ENCODE results near the gene SLC16A4. TPM values are rescaled to one million over a fixed set of nuclear protein-coding genes. Genes with fewer than 3 reads are reported as not detected.

SLC16A4 gene
- total RNA-seq, 2 donors from 2014 or later: 3.6 TPM

- DNase-seq (no peak), ATAC-seq (no peak)
- no peak for TF ChIP-seq POLR2A (IDR thresholded peaks at IDR 0.05)
- Histone ChIP-seq H3K4me1 (peaks cover 48% of the 10 kb centered on the region), H3K27me3 (no peaks in the 10 kb centered on the region), H3K27ac (no peak overlapping the region), H3K36me3 (replicated peaks in 1 of 2; ENCODE audit: insufficient read depth in 1 of 2, low read depth in 2 of 2) (no peaks in the 10 kb centered on the region), H3K4me3 (no peak overlapping the region), H3K9me3 (no peaks in the 10 kb centered on the region)
- intact Hi-C loops (cut with DNase I): no loop called here
- WGBS, 2 donors: 58 to 74% methylated on average over 2 of the region's 2 CpGs
Measured at GRCh38 chr1:110350360-110350759, 40.5 kb downstream of the SLC16A4 start.

GRCh38 chr1:110348771-110349170 lies 42.1 kb downstream of the SLC16A4 start:
- Histone ChIP-seq H3K27ac (no peak overlapping the region), H3K4me1 (peaks cover 60% of the 10 kb centered on the region)

GRCh38 chr1:110348050-110348449 lies 42.8 kb downstream of the SLC16A4 start:
- intact Hi-C loops (cut with DNase I): no loop called here
- ATAC-seq: no peak
- 29 to 30% methylated on average over 2 of the region's 2 CpGs for WGBS, 2 donors

More at GRCh38 chr1:110348771-110349170, 42.1 kb downstream of the SLC16A4 start:
- intact Hi-C loops (cut with DNase I): no loop called here
- Histone ChIP-seq H3K9me3 (no peaks in the 10 kb centered on the region), H3K4me3 (no peak overlapping the region), H3K36me3 (replicated peaks in 1 of 2; ENCODE audit: insufficient read depth in 1 of 2, low read depth in 2 of 2) (no peaks in the 10 kb centered on the region), H3K27me3 (no peaks in the 10 kb centered on the region)
- TF ChIP-seq CTCF (IDR thresholded peaks at IDR 0.05) (no peak), POLR2A (IDR thresholded peaks at IDR 0.05) (no peak)
- ATAC-seq (no peak), DNase-seq (no peak)

GRCh38 chr1:110347182-110347893 lies 43.5 kb downstream of the SLC16A4 start:
- Histone ChIP-seq H3K27ac (no peak overlapping the region), H3K27me3 (no peaks in the 10 kb centered on the region), H3K36me3 (replicated peaks in 1 of 2; ENCODE audit: insufficient read depth in 1 of 2, low read depth in 2 of 2) (no peaks in the 10 kb centered on the region), H3K9me3 (no peaks in the 10 kb centered on the region), H3K4me3 (no peak overlapping the region), H3K4me1 (peaks cover 74% of the 10 kb centered on the region)
- intact Hi-C loops (cut with DNase I): no loop called here
- ATAC-seq (no peak), DNase-seq (no peak)
- TF ChIP-seq CTCF (IDR thresholded peaks at IDR 0.05) (no peak), POLR2A (IDR thresholded peaks at IDR 0.05) (no peak)
- WGBS, 2 donors: 78 to 79% methylated on average over 14 of the region's 14 CpGs

More at GRCh38 chr1:110348050-110348449, 42.8 kb downstream of the SLC16A4 start:
- H3K27me3 ChIP-seq: no peaks in the 10 kb centered on the region
- peaks cover 67% of the 10 kb centered on the region for H3K4me1 ChIP-seq
- H3K4me3 ChIP-seq: no peak overlapping the region
- no peak for DNase-seq
- no peaks in the 10 kb centered on the region for H3K36me3 ChIP-seq (replicated peaks in 1 of 2; ENCODE audit: insufficient read depth in 1 of 2, low read depth in 2 of 2)
- H3K27ac ChIP-seq: no peak overlapping the region
- TF ChIP-seq CTCF (IDR thresholded peaks at IDR 0.05): no peak
- H3K9me3 ChIP-seq: no peaks in the 10 kb centered on the region

- TF ChIP-seq CTCF (IDR thresholded peaks at IDR 0.05) (no peak), POLR2A (IDR thresholded peaks at IDR 0.05) (no peak)
- Histone ChIP-seq H3K4me3 (no peak overlapping the region), H3K27ac (no peak overlapping the region), H3K36me3 (replicated peaks in 1 of 2; ENCODE audit: insufficient read depth in 1 of 2, low read depth in 2 of 2) (peaks cover 0 to under 1% of the 10 kb centered on the region in 2 donors), H3K9me3 (no peaks in the 10 kb centered on the region), H3K4me1 (peaks cover 80% of the 10 kb centered on the region), H3K27me3 (no peaks in the 10 kb centered on the region)
- ATAC-seq (no peak), DNase-seq (no peak)
- WGBS, 2 donors: 72 to 78% methylated on average over 9 of the region's 9 CpGs
- intact Hi-C loops (cut with DNase I): no loop called here
Measured at GRCh38 chr1:110346690-110347089, 44.1 kb downstream of the SLC16A4 start.

All from body of pancreas (tissue), 4 donors.